SJCRH30 (cell line): ENCODE data around the gene ANGEL1. TPM values are rescaled to one million over a fixed set of nuclear protein-coding genes. Genes with fewer than 3 reads are reported as not detected.

Experiments
- DNase-seq, 2 experiments: peaks; one replicate each; pipeline ENCODE4 v3.0.0-alpha.2; 2015 to 2020
- H3K27ac ChIP-seq: fragments of 250-450 bp; sonication (Bioruptor Pico); 2 replicates; pipeline ENCODE4 v1.5.1; 2020; ENCODE audit warnings: mild to moderate bottlenecking, moderate library complexity
- H3K27me3 ChIP-seq: fragments of 250-450 bp; sonication (Bioruptor Pico); 2 replicates; pipeline ENCODE4 v1.5.1; 2020; ENCODE audit warnings: mild to moderate bottlenecking, moderate library complexity
- H3K36me3 ChIP-seq: fragments of 250-450 bp; sonication (Bioruptor Pico); 2 replicates; pipeline ENCODE4 v1.5.1; 2020; ENCODE audit warnings: mild to moderate bottlenecking, moderate library complexity
- H3K4me1 ChIP-seq: fragments of 250-450 bp; sonication (Bioruptor Pico); 2 replicates; pipeline ENCODE4 v1.5.1; 2020; ENCODE audit warnings: mild to moderate bottlenecking, moderate library complexity
- H3K4me3 ChIP-seq: fragments of 250-450 bp; sonication (Bioruptor Pico); 2 replicates; pipeline ENCODE4 v1.5.1; 2020; ENCODE audit warnings: mild to moderate bottlenecking, moderate library complexity
- H3K9me3 ChIP-seq: fragments of 250-450 bp; sonication (Bioruptor Pico); replicated peaks from 2 replicates; pipeline ENCODE4 v1.5.1; 2020; ENCODE audit warnings: mild to moderate bottlenecking, moderate library complexity
- total RNA-seq: library from RNA; depleted of rRNA; stranded (reverse); fragments of >200 nt; shearing (Covaris generic); gene quantifications from 2 replicates; pipeline ENCODE4 v1.2.3, GENCODE V29; 2014; rRNA removed

The ANGEL1 gene
- 15.8 and 18.3 TPM in 2 replicates for total RNA-seq

- DNase-seq, result peak; percentile 94 to 96
- Histone ChIP-seq H3K9me3 (no peaks in the 10 kb centered on the region), H3K27ac (peak within 1 kb of the TSS; percentile 56), H3K4me3 (peak within 1 kb of the TSS; percentile 95), H3K27me3 (no peaks in the 10 kb centered on the region), H3K4me1 (peaks cover 6% of the 10 kb centered on the region), H3K36me3 (0 out of 2 replicates have a peak, but pooled peaks cover 3% of the 10 kb centered on the region)
Observed at GRCh38 chr14:76812422-76813383, at the start of gene ANGEL1. Gene ANGEL1, minus strand, starts transcription at chr14:76812882. Its CDS starts 55 bp downstream, at chr14:76812827.

GRCh38 chr14:76861574-76862255 is 49.0 kb upstream of the ANGEL1 start:
- Histone ChIP-seq H3K4me1 (peaks cover 13% of the 10 kb centered on the region), H3K4me3 (no peak overlapping the region), H3K9me3 (no peaks in the 10 kb centered on the region), H3K27ac (no peak overlapping the region), H3K27me3 (no peaks in the 10 kb centered on the region), H3K36me3 (no peaks in the 10 kb centered on the region)
- DNase-seq, result no peak

GRCh38 chr14:76856769-76857168 is 44.1 kb upstream of the ANGEL1 start:
- H3K4me3 ChIP-seq, result no peak overlapping the region
- no peak overlapping the region for H3K27ac ChIP-seq
- DNase-seq, result no peak
- no peaks in the 10 kb centered on the region for H3K9me3 ChIP-seq
- H3K27me3 ChIP-seq, result no peaks in the 10 kb centered on the region
- no peaks in the 10 kb centered on the region for H3K36me3 ChIP-seq
- 0 out of 2 replicates have a peak, but pooled peaks cover 5% of the 10 kb centered on the region for H3K4me1 ChIP-seq

GRCh38 chr14:76855066-76855465 is 42.4 kb upstream of the ANGEL1 start:
- Histone ChIP-seq H3K27ac (no peak overlapping the region), H3K4me3 (no peak overlapping the region), H3K9me3 (no peaks in the 10 kb centered on the region), H3K36me3 (no peaks in the 10 kb centered on the region), H3K27me3 (no peaks in the 10 kb centered on the region), H3K4me1 (no peaks in the 10 kb centered on the region)
- DNase-seq, result no peak

- no peaks in the 10 kb centered on the region for H3K36me3 ChIP-seq
- no peak overlapping the region for H3K4me3 ChIP-seq
- no peak for DNase-seq
- no peaks in the 10 kb centered on the region for H3K4me1 ChIP-seq
- no peaks in the 10 kb centered on the region for H3K9me3 ChIP-seq
- no peak overlapping the region for H3K27ac ChIP-seq
- no peaks in the 10 kb centered on the region; the same call in 1 of the 2 replicates for H3K27me3 ChIP-seq
Observed at GRCh38 chr14:76848879-76849278, 36.2 kb upstream of the ANGEL1 start.

GRCh38 chr14:76846331-76847047 is 33.8 kb upstream of the ANGEL1 start:
- DNase-seq, result no peak
- no peak overlapping the region for H3K4me3 ChIP-seq
- no peaks in the 10 kb centered on the region for H3K36me3 ChIP-seq
- no peaks in the 10 kb centered on the region for H3K9me3 ChIP-seq
- no peaks in the 10 kb centered on the region; the same call in 1 of the 2 replicates for H3K27me3 ChIP-seq
- H3K27ac ChIP-seq, result no peak overlapping the region
- no peaks in the 10 kb centered on the region for H3K4me1 ChIP-seq

- no peak for DNase-seq
- H3K27ac ChIP-seq, result no peak overlapping the region
Observed at GRCh38 chr14:76844223-76844622, 31.5 kb upstream of the ANGEL1 start.

GRCh38 chr14:76842414-76842813 is 29.7 kb upstream of the ANGEL1 start:
- Histone ChIP-seq H3K4me1 (peaks cover 4% of the 10 kb centered on the region), H3K36me3 (no peaks in the 10 kb centered on the region), H3K27me3 (peaks cover 4% of the 10 kb centered on the region; the same call in 1 of the 2 replicates), H3K4me3 (no peak overlapping the region), H3K27ac (no peak overlapping the region), H3K9me3 (no peaks in the 10 kb centered on the region)
- DNase-seq, result no peak

More at GRCh38 chr14:76844223-76844622, 31.5 kb upstream of the ANGEL1 start:
- no peaks in the 10 kb centered on the region for H3K9me3 ChIP-seq
- no peaks in the 10 kb centered on the region for H3K4me1 ChIP-seq
- no peaks in the 10 kb centered on the region for H3K36me3 ChIP-seq
- no peak overlapping the region for H3K4me3 ChIP-seq
- no peaks in the 10 kb centered on the region; the same call in 1 of the 2 replicates for H3K27me3 ChIP-seq

GRCh38 chr14:76837524-76837923 is 24.8 kb upstream of the ANGEL1 start:
- no peak overlapping the region for H3K4me3 ChIP-seq
- H3K27me3 ChIP-seq, result 0 out of 2 replicates have a peak, but pooled peaks cover 4% of the 10 kb centered on the region
- H3K4me1 ChIP-seq, result peaks cover 24% of the 10 kb centered on the region
- H3K36me3 ChIP-seq, result no peaks in the 10 kb centered on the region
- DNase-seq, result peak in 1 of 2 experiments; percentile 38
- no peaks in the 10 kb centered on the region for H3K9me3 ChIP-seq
- H3K27ac ChIP-seq, result no peak overlapping the region

- H3K4me1 ChIP-seq, result peaks cover 30% of the 10 kb centered on the region
- no peak for DNase-seq
- no peak overlapping the region for H3K4me3 ChIP-seq
- H3K27me3 ChIP-seq, result 0 out of 2 replicates have a peak, but pooled peaks cover 4% of the 10 kb centered on the region
- 0 out of 2 replicates have a peak, but pooled peaks cover 2% of the 10 kb centered on the region for H3K9me3 ChIP-seq
- H3K27ac ChIP-seq, result no peak overlapping the region
- H3K36me3 ChIP-seq, result no peaks in the 10 kb centered on the region
Observed at GRCh38 chr14:76836029-76836630, 23.4 kb upstream of the ANGEL1 start.

- H3K27me3 ChIP-seq, result 0 out of 2 replicates have a peak, but pooled peaks cover 4% of the 10 kb centered on the region
- peak; percentile 21 to 53 for DNase-seq
- 0 out of 2 replicates have a peak, but pooled peaks cover 2% of the 10 kb centered on the region for H3K9me3 ChIP-seq
- no peak overlapping the region for H3K27ac ChIP-seq
- no peaks in the 10 kb centered on the region for H3K36me3 ChIP-seq
- H3K4me1 ChIP-seq, result peaks cover 45% of the 10 kb centered on the region
- no peak overlapping the region for H3K4me3 ChIP-seq
Observed at GRCh38 chr14:76834241-76834661, 21.6 kb upstream of the ANGEL1 start.

- no peak for DNase-seq
- H3K27ac ChIP-seq, result no peak overlapping the region; the same call in 1 of the 2 replicates
Observed at GRCh38 chr14:76833011-76833410, 20.3 kb upstream of the ANGEL1 start.

GRCh38 chr14:76832503-76832988 is 19.9 kb upstream of the ANGEL1 start:
- H3K9me3 ChIP-seq, result 0 out of 2 replicates have a peak, but pooled peaks cover 2% of the 10 kb centered on the region
- H3K27me3 ChIP-seq, result no peaks in the 10 kb centered on the region
- peak; percentile 28 to 57 for DNase-seq
- H3K27ac ChIP-seq, result no peak overlapping the region; the same call in 1 of the 2 replicates
- peaks cover 48% of the 10 kb centered on the region for H3K4me1 ChIP-seq
- no peaks in the 10 kb centered on the region for H3K36me3 ChIP-seq
- H3K4me3 ChIP-seq, result no peak overlapping the region

More at GRCh38 chr14:76833011-76833410, 20.3 kb upstream of the ANGEL1 start:
- H3K27me3 ChIP-seq, result no peaks in the 10 kb centered on the region
- no peaks in the 10 kb centered on the region for H3K36me3 ChIP-seq
- peaks cover 51% of the 10 kb centered on the region for H3K4me1 ChIP-seq
- no peak overlapping the region for H3K4me3 ChIP-seq
- 0 out of 2 replicates have a peak, but pooled peaks cover 2% of the 10 kb centered on the region for H3K9me3 ChIP-seq
